GM19455 (cell line): ENCODE results near the gene C12orf75.
"Not testable (repeated sequence)": the region's sequence is repeated elsewhere in the genome, so short reads cannot be mapped to it uniquely, and the experiment has no call there.

Source experiments
- ATAC-seq: cut with Tn5 transposase; IDR thresholded peaks from one replicate; pipeline ENCODE4 v1.9.1; 2021; ENCODE audit not compliant: unreplicated experiment

C12orf75 gene

DNA sequence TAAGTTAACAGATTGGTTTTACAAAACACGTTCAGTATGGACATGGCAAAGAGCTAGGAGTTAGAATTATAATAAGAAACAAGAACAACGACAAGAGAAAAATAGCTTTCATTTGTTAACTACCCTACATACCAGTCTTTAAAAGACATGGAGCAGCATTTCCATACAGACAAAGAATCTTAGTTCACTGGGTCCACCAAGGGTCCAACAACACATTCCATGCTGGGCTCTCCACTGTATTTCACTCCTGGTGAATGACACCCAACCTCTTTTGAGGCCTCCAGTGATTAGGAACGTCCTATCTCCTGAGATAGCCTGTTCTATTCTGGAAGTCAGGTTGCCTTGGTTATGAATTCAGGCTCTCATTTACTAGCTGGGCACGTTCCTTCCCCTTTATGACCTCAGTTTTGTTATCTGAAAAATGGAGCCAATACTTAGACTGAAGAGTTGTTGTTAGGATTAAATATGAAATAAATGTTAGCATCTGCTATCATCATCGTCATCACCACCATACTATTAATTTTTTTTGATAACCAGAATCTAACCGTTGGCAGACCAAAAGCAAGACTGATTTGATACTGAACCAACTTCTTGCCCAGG, 37.7 kb downstream of the C12orf75 start:
- ATAC-seq, result no peak

DNA sequence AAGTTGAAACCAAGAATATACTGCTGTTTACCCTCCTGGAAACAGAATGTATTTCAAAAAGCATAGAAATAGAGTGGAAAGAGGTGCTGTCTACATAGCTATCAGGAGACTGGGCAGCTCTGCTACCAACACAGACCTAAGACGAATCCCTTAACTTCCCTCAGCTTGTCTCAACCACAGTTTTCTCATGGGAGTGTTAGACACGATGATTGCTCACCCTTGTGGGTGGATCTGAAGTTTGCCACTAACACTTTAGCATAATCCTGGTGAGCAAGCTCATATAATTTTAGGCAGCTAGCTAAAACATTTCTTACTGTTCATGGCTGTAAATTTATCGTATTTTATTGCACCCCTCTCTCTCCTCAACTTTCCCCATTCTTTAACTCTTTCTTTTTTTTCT, 38.5 kb downstream of the C12orf75 start:
- no peak for ATAC-seq

DNA sequence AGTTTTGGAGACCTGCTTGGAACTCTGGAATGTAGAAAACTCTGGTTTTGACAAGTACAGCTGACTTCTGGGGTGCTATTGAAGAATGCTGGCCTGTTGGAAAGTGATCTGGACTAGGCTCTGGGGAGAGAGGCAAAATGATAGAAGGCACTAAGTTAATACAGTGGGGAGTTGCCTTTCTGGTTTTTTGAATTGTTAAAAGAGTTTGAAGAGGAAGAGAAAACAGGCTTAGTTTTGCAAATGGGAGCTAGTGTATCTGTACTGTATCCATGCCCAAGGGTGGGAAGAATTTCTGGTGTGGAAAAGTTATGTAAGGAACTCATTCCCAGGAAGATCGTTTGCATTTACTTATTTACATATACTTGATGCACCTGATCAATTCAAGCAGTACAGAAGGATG, 43.8 kb downstream of the C12orf75 start:
- no peak for ATAC-seq

DNA sequence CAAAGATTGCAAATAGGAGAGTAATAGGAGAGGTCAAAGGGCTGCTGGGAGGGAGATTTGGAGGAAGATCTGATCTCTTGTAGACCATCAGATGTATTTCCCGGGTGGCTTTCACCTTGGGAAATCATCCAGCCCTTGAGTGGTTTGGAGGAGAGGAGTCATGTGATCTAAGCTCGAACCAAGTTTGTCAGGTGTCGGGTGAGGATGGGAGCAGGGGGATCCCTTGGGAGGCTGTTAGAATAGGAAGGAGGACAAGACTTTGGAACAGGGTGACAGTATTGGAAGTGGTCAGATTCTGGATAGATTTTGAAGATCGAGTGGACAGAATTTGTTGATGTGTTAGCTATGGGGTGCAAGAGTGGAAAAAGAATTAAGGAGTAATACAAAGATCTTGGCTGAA, 46.6 kb downstream of the C12orf75 start:
- ATAC-seq, result no peak

DNA sequence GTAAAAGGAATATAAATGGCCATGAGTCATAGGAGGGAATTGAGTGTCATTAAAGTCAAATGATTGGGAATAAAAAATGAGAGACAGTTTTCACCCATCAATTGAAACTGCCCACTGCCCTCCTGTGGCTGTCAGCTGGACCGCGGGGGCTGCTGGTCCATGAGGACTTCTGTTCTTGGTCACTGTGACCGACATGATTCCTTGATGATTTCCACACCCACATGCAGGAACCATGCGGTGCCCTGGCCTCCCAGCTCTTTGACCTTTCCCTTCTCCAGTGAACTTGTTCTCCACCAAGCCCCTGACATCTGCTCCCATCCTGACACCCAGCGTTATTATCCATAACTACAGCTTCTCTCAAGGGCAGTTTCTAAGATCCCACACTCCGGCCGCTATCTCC, 48.4 kb downstream of the C12orf75 start:
- no peak for ATAC-seq

DNA sequence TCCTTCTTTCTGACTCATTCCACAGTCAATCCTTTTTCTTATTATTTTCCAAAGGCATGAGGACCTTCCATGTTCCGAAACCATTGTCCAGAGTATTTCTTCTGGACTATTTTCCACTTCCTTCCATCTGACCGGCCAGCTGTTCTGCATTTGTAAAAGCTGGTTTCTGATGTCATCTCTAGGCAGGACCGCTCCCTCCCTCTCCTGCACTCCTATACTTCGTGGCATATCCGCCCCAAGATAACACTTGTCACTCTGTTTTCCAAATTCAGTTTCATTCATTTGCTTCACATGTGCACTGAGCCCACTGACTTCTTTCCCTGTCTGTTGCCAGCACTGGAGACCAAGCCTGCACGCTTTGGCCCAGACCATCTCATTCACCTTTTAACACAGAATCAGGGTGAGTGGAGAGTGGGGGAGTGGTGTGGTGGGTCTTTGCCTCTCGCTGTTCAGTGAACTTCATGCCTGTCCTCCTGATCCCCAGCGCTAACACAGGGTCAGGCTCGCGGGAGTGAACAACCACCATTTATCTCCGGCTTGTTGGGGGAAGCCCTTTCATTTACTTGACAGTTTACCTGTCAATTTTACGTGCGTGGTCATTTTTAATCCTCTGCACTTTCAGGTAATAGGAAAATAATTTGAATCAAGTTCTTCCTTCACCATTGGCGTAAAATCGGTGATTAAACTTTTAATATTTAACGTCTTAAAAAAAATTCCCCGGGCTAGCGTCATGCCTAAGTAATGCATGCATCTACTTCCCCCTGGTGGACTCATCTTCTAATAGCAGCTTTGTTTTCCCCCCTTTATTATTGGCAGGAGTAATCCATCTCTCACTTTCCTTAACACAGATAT, 52.5 kb downstream of the C12orf75 start:
- ATAC-seq, result no peak

DNA sequence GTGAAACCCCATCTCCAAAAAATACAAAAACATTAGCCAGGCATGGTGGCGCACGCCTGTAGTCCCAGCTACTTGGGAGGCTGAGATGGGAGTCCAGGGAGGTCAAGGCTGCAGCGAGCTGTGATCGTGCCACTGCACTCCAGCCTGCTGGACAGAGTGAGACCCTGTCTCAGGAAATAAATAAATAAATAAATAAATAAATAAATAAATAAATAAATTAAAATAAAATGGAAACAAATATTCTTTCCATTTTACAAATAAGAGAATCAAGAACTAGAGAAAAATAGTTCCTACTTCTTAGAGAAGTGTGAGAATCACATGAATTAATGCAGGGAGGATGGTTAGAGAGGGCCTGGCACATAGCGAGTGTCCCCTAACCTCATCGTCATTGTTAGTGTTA, 53.7 kb downstream of the C12orf75 start:
- ATAC-seq, result no peak

DNA sequence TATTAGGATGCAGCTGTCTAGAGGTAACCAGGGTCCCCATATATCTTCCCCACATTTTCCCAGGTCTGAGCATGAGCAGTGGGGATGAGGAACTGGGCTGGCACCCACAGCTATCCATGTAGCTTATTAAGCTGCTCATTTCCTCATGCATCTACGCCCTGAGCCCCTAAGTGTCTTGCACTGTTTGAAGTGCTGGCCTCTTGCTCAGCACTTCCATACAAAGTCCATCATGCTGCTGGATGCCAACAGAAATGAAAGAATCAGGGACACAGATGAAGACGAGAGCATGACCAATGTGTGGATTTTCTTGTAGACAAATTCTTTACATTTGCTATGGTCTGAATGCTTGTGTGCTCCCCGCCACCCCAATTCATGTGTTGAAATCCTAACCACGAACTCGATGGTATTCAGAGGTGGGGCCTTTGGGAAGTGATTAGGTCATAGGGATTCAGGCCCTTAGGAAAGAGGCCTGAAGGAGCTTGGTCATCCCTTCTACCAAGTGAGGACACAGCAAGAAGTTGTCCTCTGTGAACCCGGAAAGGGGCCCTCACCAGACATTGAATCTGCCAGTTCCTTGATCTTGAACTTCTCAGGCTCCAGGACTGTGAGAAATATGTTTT, 54.5 kb downstream of the C12orf75 start:
- ATAC-seq, result no peak

DNA sequence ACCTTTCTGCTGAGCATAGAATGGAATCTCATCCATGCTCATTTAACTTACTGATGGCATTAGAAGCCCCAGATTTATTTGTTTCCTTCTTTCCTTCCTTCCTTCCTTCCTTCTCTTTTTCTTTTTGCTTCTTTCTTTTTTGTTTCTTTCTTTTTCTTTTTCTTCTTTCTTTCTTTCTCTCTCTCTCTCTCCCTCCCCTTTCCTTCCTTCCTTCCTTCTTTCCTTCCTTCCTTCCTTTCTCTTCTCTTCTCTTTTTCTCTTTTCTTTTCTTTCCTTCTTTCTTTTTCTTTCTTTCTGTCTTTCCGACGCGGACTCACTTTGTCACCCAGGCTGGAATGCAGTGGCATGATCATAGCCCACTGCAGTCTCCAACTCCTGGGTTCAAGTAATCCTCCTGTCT, 55.9 kb downstream of the C12orf75 start:
- no peak for ATAC-seq

DNA sequence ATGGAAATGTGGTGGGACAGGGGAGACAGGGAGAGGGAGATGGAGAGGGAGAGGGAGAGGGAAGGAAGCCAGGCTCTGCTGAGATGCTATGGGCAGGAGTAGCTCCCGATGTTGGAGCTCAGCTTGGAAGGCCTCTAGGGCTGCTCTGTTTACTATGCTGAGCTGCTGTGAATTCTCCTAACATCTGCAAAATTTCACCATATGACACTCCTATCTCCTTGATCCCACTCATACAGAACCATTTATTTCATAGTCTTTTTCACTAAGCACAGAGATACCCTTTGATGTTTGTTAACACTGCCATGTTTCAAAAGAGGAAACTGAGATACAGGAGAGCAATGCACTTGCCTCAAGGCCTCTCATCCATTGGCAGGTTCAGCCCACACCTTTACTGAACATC, 60.7 kb downstream of the C12orf75 start:
- ATAC-seq, result no peak

DNA sequence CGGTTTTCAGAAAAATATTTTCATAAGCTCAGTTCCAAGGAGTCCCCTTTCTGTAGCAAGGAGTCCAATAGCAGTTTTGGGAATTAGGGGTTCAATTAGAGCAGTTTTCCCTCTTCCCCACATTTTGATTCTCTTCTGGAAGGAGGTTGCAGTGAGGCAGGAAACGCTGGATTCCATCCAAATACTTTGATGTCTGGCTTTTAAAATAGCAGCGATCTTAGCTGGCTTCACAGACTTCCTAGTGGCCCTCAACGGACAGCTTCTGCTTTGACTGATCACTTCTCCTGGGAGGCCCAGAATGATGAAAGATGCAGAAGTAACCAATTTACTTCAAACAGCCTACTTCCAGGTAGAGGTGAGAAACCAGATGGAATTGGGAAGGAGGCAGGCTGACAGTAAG, 63.1 kb downstream of the C12orf75 start:
- ATAC-seq, result no peak

DNA sequence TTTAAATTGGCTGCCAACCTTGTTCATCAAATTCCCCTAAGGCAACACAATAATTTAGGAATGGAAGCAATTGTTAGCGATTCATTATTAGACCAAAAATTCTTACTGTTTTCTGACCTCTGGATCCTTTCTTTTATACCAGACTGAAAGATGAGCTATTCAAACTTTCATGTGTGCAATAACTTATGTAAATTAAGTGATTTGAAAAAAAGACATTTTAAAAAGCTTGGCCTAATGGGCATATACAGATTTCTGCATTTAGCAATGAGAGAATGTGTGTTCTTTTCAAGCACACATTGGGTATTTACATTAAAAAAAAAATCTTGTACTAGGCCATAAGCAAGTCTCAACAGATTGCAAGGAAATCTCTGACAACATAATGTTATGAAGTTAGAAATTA, 65.5 kb downstream of the C12orf75 start:
- no peak for ATAC-seq

DNA sequence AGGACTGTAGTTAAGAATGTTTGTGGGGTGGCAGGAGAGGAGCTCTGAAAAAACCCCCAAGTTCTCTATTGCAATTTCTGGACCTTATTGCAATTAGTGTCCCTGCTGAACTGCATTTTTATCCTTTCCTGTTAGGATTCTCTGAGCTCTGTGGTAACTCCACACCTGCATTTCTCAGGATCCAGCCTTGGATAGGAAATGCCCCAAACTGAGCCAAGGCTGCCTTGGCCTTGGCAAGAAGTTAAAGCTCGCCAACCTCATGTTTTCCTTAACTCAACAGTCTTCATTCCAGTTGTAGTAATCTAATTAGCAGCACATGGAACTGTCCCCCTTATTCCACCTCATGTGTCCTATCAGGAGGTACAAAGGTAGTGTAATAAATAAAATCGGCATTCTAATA, 66.5 kb downstream of the C12orf75 start:
- ATAC-seq, result no peak

DNA sequence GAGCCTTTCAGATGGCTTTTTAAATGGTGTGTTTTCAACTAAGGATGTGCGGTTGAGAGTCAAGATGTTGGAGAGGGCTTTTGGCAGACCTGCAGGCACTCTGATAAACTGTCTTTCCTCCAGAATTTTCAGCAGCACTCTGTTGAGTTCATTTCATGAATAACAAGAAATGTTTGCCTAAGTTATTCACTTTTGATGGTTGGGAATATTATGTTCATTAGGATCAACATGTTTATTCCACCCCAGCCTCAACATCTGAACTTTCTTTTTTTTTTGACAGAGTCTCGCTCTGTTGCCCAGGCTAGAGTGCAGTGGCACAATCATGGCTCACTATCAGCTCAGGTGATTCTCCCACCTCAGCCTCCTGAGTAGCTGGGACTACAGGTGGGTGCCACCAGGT, 68.4 kb downstream of the C12orf75 start:
- no peak for ATAC-seq

DNA sequence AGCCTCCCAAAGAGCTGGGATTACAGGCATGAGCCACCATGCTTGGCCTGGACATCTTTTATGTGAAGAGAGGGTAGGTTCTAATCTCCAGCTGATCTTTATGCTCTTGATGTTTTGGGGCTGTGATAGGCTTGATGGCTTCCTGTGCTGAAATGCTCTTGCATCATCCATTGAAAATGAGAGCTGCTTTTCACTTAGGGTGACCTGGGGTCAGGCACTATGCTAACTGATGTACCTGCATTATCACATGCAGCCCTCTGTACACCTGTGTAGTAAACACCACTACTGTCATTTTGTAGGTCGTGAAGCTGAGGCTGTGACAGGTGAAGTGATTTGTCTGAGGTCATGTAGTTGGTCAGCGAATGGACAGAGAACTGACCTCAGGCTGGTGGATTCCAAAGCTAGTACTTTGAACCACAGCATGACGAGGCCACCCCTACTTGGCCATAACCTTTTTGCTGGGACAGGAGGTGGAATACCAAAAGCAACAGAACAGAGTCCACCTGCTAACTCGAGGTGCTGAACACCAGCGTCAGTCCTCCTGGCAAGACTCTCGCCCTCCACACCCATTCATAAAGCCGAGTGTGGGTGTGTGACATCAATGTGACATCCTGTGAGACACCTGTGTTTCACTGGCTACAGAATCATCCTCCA, 69.1 kb downstream of the C12orf75 start:
- ATAC-seq, result no peak

DNA sequence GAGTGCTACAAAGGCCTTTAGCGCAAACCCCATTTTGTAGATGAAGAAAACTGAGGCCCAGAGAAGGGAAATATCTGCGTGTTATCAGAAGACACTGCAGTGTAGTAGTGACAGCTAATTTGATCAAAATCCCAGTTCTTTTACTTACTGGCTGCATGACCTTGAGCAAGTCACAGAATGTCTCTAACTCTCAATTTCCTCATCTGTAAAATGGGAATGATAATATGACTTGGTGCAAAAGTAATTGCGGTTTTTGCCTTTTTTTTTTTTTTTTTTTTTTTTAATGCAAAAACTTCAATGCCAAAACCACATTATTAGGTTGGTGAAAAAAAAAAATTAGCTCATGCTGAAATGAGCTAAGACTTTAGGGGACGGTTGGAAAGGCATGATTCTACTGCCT, 69.7 kb downstream of the C12orf75 start:
- ATAC-seq, result no peak

DNA sequence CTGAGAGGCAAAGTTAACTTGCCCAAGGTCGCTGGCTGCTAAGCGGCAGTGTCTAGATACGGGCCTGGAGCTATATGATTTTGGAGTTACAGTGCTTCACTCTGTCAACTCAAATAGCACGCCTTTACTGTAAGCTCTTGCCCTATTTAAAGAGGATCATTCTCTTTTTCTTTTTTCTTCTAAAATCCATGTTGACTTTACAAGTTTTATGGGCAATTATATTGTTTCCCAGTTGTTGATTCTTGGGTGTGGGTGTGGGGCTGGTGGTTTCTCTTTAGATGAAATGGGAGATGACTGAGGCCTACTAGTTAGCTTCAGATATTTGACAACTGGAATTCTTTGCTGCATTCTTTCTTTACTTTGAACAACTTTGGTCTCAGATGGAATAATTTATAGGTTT, 70.7 kb downstream of the C12orf75 start:
- ATAC-seq, result no peak

DNA sequence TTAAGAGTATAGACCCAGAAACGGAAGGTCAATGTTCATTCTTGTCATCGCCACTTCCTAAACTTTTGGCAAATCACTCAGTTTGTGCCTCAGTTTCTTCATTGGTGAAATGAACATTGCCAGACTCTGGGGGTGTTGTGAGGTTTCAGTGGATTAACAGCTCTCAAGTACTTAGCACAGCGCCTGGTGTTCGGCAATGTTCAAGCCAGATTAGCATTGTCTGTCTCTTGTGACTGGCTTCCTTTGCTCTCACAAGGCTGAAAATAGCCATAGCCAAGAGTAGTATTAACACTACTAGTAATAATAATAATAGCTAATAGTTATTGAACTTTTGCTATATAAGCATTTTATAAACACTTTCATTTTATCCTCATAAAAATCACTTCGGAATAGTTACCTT, 71.9 kb downstream of the C12orf75 start:
- no peak for ATAC-seq

DNA sequence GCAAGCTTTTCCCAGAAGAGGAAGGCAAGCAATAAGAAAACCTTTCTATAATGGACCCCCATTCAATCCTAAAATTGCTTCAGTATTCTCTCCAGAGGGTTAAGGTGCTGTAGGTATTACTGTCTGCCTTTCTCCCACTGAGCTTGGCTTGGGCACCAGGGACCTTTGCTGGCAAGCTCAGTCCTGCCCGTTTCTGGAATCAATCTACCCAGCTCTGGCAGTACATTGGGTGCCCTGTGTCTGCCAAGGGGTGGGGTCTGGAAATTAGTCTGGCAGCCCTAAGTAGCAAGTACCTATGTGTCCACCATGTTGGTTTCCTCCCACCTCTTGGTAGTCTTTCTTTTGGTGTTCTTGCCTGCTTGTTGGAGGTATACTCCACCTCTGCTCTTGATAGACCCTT, 72.6 kb downstream of the C12orf75 start:
- ATAC-seq, result no peak

DNA sequence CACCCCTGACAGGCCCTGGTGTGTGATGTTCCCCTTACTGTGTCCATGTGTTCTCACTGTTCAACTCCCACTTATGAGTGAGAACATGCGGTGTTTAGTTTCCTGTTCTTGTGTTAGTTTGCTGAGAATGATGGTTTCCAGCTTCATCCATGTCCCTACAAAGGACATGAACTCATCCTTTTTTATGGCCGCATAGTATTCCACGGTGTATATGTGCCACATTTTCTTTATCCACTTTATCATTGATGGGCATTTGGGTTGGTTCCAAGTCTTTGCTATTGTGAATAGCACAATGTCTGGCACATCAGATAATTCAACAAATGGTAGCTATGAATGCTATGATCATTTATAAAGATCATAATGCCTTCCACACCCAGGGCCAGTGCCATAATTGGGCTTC, 73.6 kb downstream of the C12orf75 start:
- not testable (repeated sequence) for ATAC-seq

DNA sequence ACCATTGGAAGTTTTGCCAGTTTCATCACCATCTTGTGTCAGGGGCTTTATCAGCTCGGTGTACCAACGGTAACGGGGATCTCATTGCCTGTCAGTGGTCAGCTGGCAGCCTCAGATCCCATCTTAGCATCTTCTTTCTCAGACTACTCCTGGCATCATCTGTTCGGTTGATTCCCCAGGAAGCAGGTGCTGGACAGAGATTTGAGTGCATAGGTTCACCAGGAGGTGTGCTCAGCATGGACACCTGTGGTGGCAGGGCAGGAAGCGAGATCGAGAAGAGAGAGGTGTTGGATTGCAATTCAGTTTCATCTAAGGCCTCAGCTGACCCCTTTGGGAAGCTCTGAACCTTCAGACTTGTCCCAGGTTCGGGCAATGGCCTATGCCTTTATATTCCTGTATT, 76.0 kb downstream of the C12orf75 start:
- no peak for ATAC-seq

DNA sequence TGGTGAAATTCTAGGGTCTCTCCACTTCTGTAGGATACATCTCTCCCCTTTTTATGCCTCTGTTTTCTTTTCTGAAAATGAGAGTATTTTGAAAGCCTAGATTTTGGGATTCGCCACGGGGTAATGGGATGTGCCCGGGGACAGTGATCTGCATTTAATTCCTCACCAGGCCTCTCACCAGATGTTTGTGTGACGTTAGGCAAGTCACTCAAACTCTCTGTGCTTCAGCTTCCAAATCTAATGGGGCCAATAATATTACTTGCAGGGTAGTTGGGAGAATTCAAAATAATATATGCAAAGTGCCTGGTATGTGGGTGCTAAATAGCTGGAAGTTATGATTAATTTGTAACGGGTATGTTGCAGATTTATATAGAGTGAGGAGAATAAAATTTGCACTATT, 78.8 kb downstream of the C12orf75 start:
- ATAC-seq, result no peak
